K562 (cell line): ENCODE results near the gene SPON2. TPM values are rescaled to one million over a fixed set of nuclear protein-coding genes. Genes with fewer than 3 reads are reported as not detected.

Source experiments
- ATAC-seq: fragments of 200-7000 bp; cut with Tn5 transposase; 3 replicates; pipeline ENCODE4 v1.9.1; 2020; ENCODE audit warnings: moderate library complexity
- BruUV-seq: library from RNA; stranded (reverse); fragments of 400-500 nt; replicated peaks from 2 replicates; lab custom pipeline; 2021; lab: Mats Ljungman, UMichigan
- CTCF ChIA-PET: fragments of 300-600 bp; formaldehyde crosslinking; extraction: SDS; loops from one replicate; lab custom pipeline; 2021; ENCODE audit warnings: low intra/inter-chr PET ratio; lab: Yijun Ruan, JAX
- POLR2A ChIA-PET: fragments of 300-600, 350-650 bp; sonication (Branson Sonifier 250); formaldehyde crosslinking; extraction: SDS; loops from one replicate; lab custom pipeline; 2021; ENCODE audit warnings: antibody characterized with exemption, inconsistent platforms; lab: Yijun Ruan, JAX
- DNase-seq, 4 experiments: peaks; one replicate each; pipeline versions ENCODE4 v3.0.0 to v3.0.0-alpha.2; 2011 to 2018; ENCODE audit warnings: low spot score in 3 of 4, mixed read lengths in 3 of 4; ENCODE audit errors: extremely low read depth in 1 of 4
- FAIRE-seq: peaks from 2 replicates; lab custom pipeline; 2011; peaks lifted over from hg19 to GRCh38; lab: Jason Lieb, UNC
- H2AFZ ChIP-seq: 2 replicates; pipeline ENCODE4 v1.6.0; 2011; ENCODE audit warnings: low read depth, low read length, control low read depth, inconsistent platforms
- H3K27ac ChIP-seq: fragments of 200-600 bp; 3 replicates; pipeline ENCODE4 v1.8.0; 2011; ENCODE audit warnings: low read depth, mild to moderate bottlenecking, control low read depth, inconsistent platforms, low read length, moderate library complexity, mixed read lengths; ENCODE audit errors: extremely low read depth
- H3K27me3 ChIP-seq, 2 experiments: fragments of 300-600 bp in 1 of 2; 2 replicates in 1 of 2; 3 replicates in 1 of 2; pipeline versions ENCODE4 v1.6.0 to v1.8.0; 2011; ENCODE audit warnings: inconsistent platforms in 2 of 2, low read length in 2 of 2, mild to moderate bottlenecking in 1 of 2, mixed read lengths in 1 of 2, moderate library complexity in 1 of 2; ENCODE audit not compliant: control insufficient read depth in 2 of 2, insufficient read depth in 2 of 2
- H3K36me3 ChIP-seq: fragments of 300-600 bp; 3 replicates; pipeline ENCODE4 v1.8.0; 2011; ENCODE audit warnings: mild to moderate bottlenecking, low read length, inconsistent platforms; ENCODE audit not compliant: control insufficient read depth, insufficient read depth
- H3K4me1 ChIP-seq, 2 experiments: fragments of 200-600 bp in 1 of 2; replicated peaks in 1 of 2; 2 replicates in 1 of 2; 3 replicates in 1 of 2; pipeline versions ENCODE4 v1.5.1 to v1.8.0; 2011; ENCODE audit warnings: inconsistent platforms in 2 of 2, low read length in 2 of 2, mild to moderate bottlenecking in 1 of 2, mixed read lengths in 1 of 2, moderate library complexity in 1 of 2; ENCODE audit not compliant: control insufficient read depth in 2 of 2, insufficient read depth in 2 of 2
- H3K4me2 ChIP-seq: 2 replicates; pipeline ENCODE4 v1.6.1; 2011; ENCODE audit warnings: low read length, control low read depth, inconsistent platforms, mixed read lengths; ENCODE audit not compliant: insufficient read depth
- H3K4me3 ChIP-seq: fragments of 200-600 bp; sonication (generic), shearing (Covaris generic); 2 replicates; pipeline ENCODE4 v1.5.1; 2016; ENCODE audit warnings: control low read depth, inconsistent platforms
- H3K79me2 ChIP-seq: fragments of 200-600 bp; 3 replicates; pipeline ENCODE4 v1.8.0; 2011; ENCODE audit warnings: low read length, inconsistent platforms; ENCODE audit not compliant: control insufficient read depth, insufficient read depth
- H3K9ac ChIP-seq, 2 experiments: 2 replicates each; pipeline versions ENCODE4 v1.6.0 to v1.6.1; 2011; ENCODE audit warnings: low read depth in 2 of 2, low read length in 2 of 2, control low read depth in 1 of 2, inconsistent platforms in 1 of 2, mild to moderate bottlenecking in 1 of 2, mixed read lengths in 1 of 2; ENCODE audit not compliant: insufficient read depth in 1 of 2
- H3K9me1 ChIP-seq: one replicate; pipeline ENCODE4 v1.6.0; 2011; ENCODE audit warnings: inconsistent platforms, mild to moderate bottlenecking, low read length, moderate library complexity; ENCODE audit not compliant: control insufficient read depth, insufficient read depth
- H3K9me3 ChIP-seq: replicated peaks from 2 replicates; pipeline ENCODE4 v1.5.1; 2011; ENCODE audit warnings: low read depth, low read length, inconsistent platforms; ENCODE audit not compliant: control insufficient read depth, insufficient read depth
- H4K20me1 ChIP-seq: replicated peaks from 2 replicates; pipeline ENCODE4 v1.6.1; 2011; ENCODE audit warnings: low read length, inconsistent platforms, mixed read lengths; ENCODE audit not compliant: control insufficient read depth, insufficient read depth
- CBX2 ChIP-seq: fragments of 200-600 bp; sonication (generic); IDR thresholded peaks from one replicate; pipeline ENCODE4 v1.6.1; 2012; ENCODE audit warnings: mild to moderate bottlenecking, low read length, inconsistent platforms; ENCODE audit not compliant: insufficient read depth, poor library complexity, severe bottlenecking
- CHD2 ChIP-seq: IDR thresholded peaks from 2 replicates; pipeline ENCODE4 v1.6.1; 2011; ENCODE audit warnings: low read depth, low read length
- ESRRB ChIP-seq: fragments of 250-450 bp; sonication (Bioruptor Pico); IDR thresholded peaks from 2 replicates; pipeline ENCODE4 v1.5.0; 2020; ENCODE audit warnings: mild to moderate bottlenecking, moderate library complexity, borderline replicate concordance
- KAT2B ChIP-seq: IDR thresholded peaks from one replicate; pipeline ENCODE4 v1.6.1; 2012; ENCODE audit warnings: low read depth, mild to moderate bottlenecking, control low read depth, inconsistent platforms, low read length, moderate library complexity
- NCOA1 ChIP-seq: fragments of 450-650 bp; IDR thresholded peaks from 2 replicates; pipeline ENCODE4 v1.6.1; 2016; ENCODE audit warnings: low read depth
- SMAD3 ChIP-seq: fragments of 450-650 bp; formaldehyde crosslinking; conservative IDR thresholded peaks from 2 replicates; pipeline ENCODE4 v1.4.0; 2020; ENCODE audit warnings: mild to moderate bottlenecking
- SRSF3 ChIP-seq: fragments of 200-400 bp; formaldehyde crosslinking; IDR thresholded peaks from 2 replicates; pipeline ENCODE4 v1.6.1; 2016; ENCODE audit warnings: mild to moderate bottlenecking, low read length, moderate library complexity; ENCODE audit not compliant: insufficient read depth
- ZNF589 ChIP-seq: fragments of 200-800 bp; sonication (Bioruptor generic); IDR thresholded peaks from 2 replicates; pipeline ENCODE4 v1.6.1; 2016; ENCODE audit warnings: low read depth, missing genetic modification characterization, missing compliant biosample characterization
- ZNF785 ChIP-seq: fragments of 250-450 bp; sonication (Bioruptor Pico); IDR thresholded peaks from 2 replicates; pipeline ENCODE4 v1.4.0; 2020; ENCODE audit warnings: mild to moderate bottlenecking
- ZZZ3 ChIP-seq: fragments of 450-650 bp; IDR thresholded peaks from 2 replicates; pipeline ENCODE4 v1.6.1; 2016; ENCODE audit warnings: antibody characterized with exemption, mild to moderate bottlenecking, moderate library complexity
- WGBS: fragments of 100-300 bp; shearing (Covaris generic); methylation state at CpG from one replicate; pipeline ENCODE4 v1.1.6; 2016; ENCODE audit warnings: low coverage, mixed read lengths; ENCODE audit not compliant: insufficient coverage; ENCODE audit errors: missing lambda C conversion rate; 5-methylcytosine and 5-hydroxymethylcytosine counted together
- in situ Hi-C: fragments of 300-500 bp; cut with MboI; formaldehyde crosslinking; loops from 4 replicates; pipeline ENCODE4 v1.15.0; 2018; ENCODE audit warnings: inconsistent platforms, mixed read lengths
- intact Hi-C: fragments of 100-400 bp; cut with micrococcal nuclease; formaldehyde crosslinking; loops from 2 replicates; pipeline ENCODE4 v1.14.2; 2022
- polyA plus RNA-seq, 8 experiments: library from polyadenylated mRNA; depleted of rRNA in 4 of 8; stranded (reverse) in 5 of 8; unstranded in 3 of 8; fragments of >200 nt; fragmentation: Nextera tagmentation in 2 of 8; fragmentation: Illumina TruSeq in 1 of 8; extraction: Ambion mirVana in 2 of 8; extraction: Trizol in 1 of 8; gene quantifications; 2 replicates each; pipeline versions ENCODE4 v1.2.1 to v1.2.3, GENCODE V29; 2011 to 2014; ENCODE audit warnings: inconsistent platforms in 1 of 8, missing spikeins in 1 of 8
- total RNA-seq, 7 experiments: library from RNA; depleted of rRNA in 6 of 7; stranded (reverse); fragments of >200 nt in 6 of 7; fragmentation: Illumina TruSeq in 2 of 7; extraction: Trizol in 2 of 7; gene quantifications; 2 replicates each; pipeline versions ENCODE4 v1.2.1 to v1.2.3, GENCODE V29; 2011 to 2021; ENCODE audit warnings: low replicate concordance in 1 of 7
- TF ChIP-seq, protein P1 (sequence below): fragments of 150-350 bp; IDR thresholded peaks from 2 replicates; pipeline ENCODE4 v1.6.1; 2014; ENCODE audit warnings: low read depth, mild to moderate bottlenecking, low read length, borderline replicate concordance
- TF ChIP-seq, protein P2 (sequence below): fragments of 250-450 bp; sonication (Bioruptor Pico); IDR thresholded peaks from 2 replicates; pipeline ENCODE4 v1.5.0; 2021; ENCODE audit warnings: mild to moderate bottlenecking, moderate library complexity
- TF ChIP-seq, protein P3 (sequence below): sonication (generic); formaldehyde crosslinking; IDR thresholded peaks from 2 replicates; pipeline ENCODE4 v1.8.1; 2023; ENCODE audit warnings: mild to moderate bottlenecking, missing genetic modification reagents

The SPON2 gene
- total and polyA plus RNA-seq, 9 of the 15 experiments (the other 6 are each of a cell fraction or from before 2014, with no cell fraction given) = 0.21 to 2.2 (median 0.83) TPM

DNA sequence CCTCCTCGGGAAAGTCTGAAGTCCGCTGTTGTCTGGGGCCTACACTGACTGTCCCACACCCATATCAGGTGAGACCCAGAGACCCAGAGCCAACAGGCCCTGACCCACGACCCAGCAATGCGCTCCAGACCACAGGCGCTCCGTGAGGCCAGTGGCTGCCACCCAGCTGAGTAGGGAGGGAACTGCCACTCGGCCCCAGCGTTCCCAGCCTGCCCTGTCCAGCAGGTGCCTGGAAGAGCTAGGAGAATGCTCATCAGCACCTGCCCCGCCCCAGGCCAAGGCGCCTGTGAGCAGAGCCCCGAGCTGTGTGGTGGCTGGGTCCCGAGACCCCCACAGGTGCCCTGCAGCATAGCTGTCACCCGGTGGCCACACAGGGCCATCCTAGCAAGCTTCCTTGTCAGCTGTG lies 2.7 kb downstream of the SPON2 start:
- no peaks in the 10 kb centered on the region for H3K36me3 ChIP-seq
- ATAC-seq (no peak), DNase-seq (no peak), FAIRE-seq (no peak)
- WGBS = 35% methylated on average over 10 of the region's 13 CpGs
- H3K9ac ChIP-seq = peak overlapping the region in 1 of 2 experiments; percentile 58; a peak in 1 of 4 replicates
- intact Hi-C loops = loop anchor here (5.0 kb wide), 1 partner anchor 33 kb away; no protein-coding TSS in a partner anchor
- BruUV-seq = no TSS peak
- no peaks in the 10 kb centered on the region for H3K9me3 ChIP-seq
- no peaks in the 10 kb centered on the region for H3K79me2 ChIP-seq
- H3K27me3 ChIP-seq = no peaks in the 10 kb centered on the region; a peak in 1 of 5 replicates
- POLR2A ChIA-PET = interaction anchor here (0.6 kb wide), 1 partner anchor 10 kb away, joined by 3 read pairs; no protein-coding TSS in a partner anchor
- H3K4me3 ChIP-seq = no peak overlapping the region
- no peak overlapping the region for H2AFZ ChIP-seq
- no peak overlapping the region for H3K27ac ChIP-seq
- H3K9me1 ChIP-seq = no peaks in the 10 kb centered on the region
- CTCF ChIA-PET = no interaction called here
- peaks cover 5 to 54% of the 10 kb centered on the region in 2 experiments; a peak in 2 of 5 replicates for H3K4me1 ChIP-seq
- H3K4me2 ChIP-seq = no peak overlapping the region
- no peaks in the 10 kb centered on the region for H4K20me1 ChIP-seq
- in situ Hi-C loops = no loop called here
- TF ChIP-seq ZZZ3 (no peak), SRSF3 (no peak), NCOA1 (no peak), CBX2 (no peak), ESRRB (no peak), KAT2B (no peak), SMAD3 (CRISPR knock-in tag) (no peak), CHD2 (no peak), ZNF589 (no peak), ZNF785 (no peak)
- TF ChIP-seq, protein P1, sequence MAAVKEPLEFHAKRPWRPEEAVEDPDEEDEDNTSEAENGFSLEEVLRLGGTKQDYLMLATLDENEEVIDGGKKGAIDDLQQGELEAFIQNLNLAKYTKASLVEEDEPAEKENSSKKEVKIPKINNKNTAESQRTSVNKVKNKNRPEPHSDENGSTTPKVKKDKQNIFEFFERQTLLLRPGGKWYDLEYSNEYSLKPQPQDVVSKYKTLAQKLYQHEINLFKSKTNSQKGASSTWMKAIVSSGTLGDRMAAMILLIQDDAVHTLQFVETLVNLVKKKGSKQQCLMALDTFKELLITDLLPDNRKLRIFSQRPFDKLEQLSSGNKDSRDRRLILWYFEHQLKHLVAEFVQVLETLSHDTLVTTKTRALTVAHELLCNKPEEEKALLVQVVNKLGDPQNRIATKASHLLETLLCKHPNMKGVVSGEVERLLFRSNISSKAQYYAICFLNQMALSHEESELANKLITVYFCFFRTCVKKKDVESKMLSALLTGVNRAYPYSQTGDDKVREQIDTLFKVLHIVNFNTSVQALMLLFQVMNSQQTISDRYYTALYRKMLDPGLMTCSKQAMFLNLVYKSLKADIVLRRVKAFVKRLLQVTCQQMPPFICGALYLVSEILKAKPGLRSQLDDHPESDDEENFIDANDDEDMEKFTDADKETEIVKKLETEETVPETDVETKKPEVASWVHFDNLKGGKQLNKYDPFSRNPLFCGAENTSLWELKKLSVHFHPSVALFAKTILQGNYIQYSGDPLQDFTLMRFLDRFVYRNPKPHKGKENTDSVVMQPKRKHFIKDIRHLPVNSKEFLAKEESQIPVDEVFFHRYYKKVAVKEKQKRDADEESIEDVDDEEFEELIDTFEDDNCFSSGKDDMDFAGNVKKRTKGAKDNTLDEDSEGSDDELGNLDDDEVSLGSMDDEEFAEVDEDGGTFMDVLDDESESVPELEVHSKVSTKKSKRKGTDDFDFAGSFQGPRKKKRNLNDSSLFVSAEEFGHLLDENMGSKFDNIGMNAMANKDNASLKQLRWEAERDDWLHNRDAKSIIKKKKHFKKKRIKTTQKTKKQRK = no peak
- TF ChIP-seq, protein P2, sequence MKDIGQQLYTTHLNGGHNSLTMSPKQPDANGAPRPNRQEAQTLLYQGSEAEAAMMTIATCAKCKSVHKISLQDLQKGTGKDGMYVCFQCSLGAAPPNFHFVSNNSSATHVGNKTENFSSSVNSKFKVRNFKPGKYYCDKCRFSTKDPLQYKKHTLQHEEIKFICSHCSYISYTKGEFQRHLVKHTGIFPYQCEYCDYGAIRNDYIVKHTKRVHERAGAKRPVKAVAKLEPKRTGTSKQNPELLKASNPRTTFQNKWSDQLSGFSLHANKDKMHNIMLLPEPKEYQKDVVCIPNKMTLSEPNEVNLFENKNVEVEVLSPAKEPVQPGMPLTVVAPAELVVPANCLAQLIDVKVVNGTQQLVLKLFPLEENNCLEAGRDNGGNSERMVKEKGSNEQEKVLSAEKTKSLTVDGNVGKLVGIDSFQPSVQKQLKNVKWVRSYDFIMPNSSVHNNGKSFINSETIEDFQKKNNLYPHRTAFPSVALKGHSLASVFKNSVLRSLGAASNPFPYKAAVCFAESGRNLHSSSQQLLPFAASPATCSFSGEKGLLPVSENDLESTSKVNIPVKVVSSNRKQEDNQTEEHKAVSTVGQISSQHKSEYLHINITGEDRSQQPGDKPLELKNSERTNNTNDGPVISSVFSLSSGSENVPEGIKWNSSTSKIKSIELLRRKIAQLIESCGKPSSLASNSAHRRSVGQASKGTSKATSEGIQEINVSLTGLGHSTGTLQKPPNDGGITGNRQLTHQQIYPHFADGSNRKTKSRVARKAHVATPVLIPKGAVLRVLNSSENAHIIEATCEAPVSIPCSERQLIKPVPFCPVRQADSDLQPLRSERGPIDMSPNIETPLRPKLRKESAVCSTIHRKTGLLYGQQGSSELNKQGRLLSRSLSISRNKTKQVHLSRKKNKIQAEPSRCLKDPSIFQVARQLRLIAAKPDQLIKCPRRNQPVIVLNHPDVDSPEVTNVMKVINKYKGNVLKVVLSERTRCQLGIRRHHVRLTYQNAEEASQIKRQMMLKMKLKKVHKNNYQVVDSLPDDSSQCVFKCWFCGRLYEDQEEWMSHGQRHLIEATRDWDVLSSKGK (CRISPR knock-in tag) = no peak
- TF ChIP-seq, protein P3, sequence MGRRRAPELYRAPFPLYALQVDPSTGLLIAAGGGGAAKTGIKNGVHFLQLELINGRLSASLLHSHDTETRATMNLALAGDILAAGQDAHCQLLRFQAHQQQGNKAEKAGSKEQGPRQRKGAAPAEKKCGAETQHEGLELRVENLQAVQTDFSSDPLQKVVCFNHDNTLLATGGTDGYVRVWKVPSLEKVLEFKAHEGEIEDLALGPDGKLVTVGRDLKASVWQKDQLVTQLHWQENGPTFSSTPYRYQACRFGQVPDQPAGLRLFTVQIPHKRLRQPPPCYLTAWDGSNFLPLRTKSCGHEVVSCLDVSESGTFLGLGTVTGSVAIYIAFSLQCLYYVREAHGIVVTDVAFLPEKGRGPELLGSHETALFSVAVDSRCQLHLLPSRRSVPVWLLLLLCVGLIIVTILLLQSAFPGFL (CRISPR knock-in tag) = no peak
